PFSK-1 (cell line): ENCODE measurements around the gene SAMD4A.

ENCODE experiments used
- FOXP2 ChIP-seq: optimal IDR thresholded peaks from 2 replicates; pipeline ENCODE3; 2011; ENCODE audit warnings: borderline replicate concordance, control low read depth, inconsistent platforms; ENCODE audit not compliant: insufficient read depth; ENCODE audit errors: extremely low read length, extremely low read depth
- POLR2AphosphoS5 ChIP-seq: IDR thresholded peaks from 2 replicates; pipeline ENCODE4 v1.6.1; 2012; ENCODE audit warnings: low read depth, mild to moderate bottlenecking, control low read depth, low read length, moderate library complexity
- REST ChIP-seq, 2 experiments: IDR thresholded peaks; 2 replicates each; pipeline versions ENCODE4 v1.6.1 to v1.8.0; 2011 to 2012; ENCODE audit warnings: low read depth in 2 of 2, low read length in 2 of 2, control low read depth in 1 of 2, inconsistent platforms in 1 of 2, mild to moderate bottlenecking in 1 of 2, moderate library complexity in 1 of 2; ENCODE audit not compliant: insufficient read depth in 1 of 2
- SIN3A ChIP-seq: IDR thresholded peaks from 2 replicates; pipeline ENCODE4 v1.6.1; 2012; ENCODE audit warnings: mild to moderate bottlenecking, low read length, moderate library complexity, borderline replicate concordance; ENCODE audit not compliant: insufficient read depth
- TAF1 ChIP-seq: IDR thresholded peaks from 2 replicates; pipeline ENCODE4 v1.6.1; 2012; ENCODE audit warnings: low read length, control low read depth, borderline replicate concordance; ENCODE audit not compliant: insufficient read depth

Gene SAMD4A

GRCh38 chr14:54792288-54792687 is 225.4 kb downstream of the SAMD4A start:
- TF ChIP-seq FOXP2, result no peak
- no peak for TF ChIP-seq SIN3A
- TF ChIP-seq REST (IDR thresholded peaks at IDR 0.05; ENCODE audit: insufficient read depth in 1 of 2, low read depth in 2 of 2, low read length in 2 of 2), result no peak
- no peak for TF ChIP-seq TAF1
- TF ChIP-seq POLR2AphosphoS5, result no peak

- TF ChIP-seq POLR2AphosphoS5, result no peak
Measured at GRCh38 chr14:54794159-54794558, 227.2 kb downstream of the SAMD4A start.

GRCh38 chr14:54794796-54795195 is 227.9 kb downstream of the SAMD4A start:
- TF ChIP-seq POLR2AphosphoS5 (no peak), FOXP2 (no peak), TAF1 (no peak), SIN3A (no peak), REST (IDR thresholded peaks at IDR 0.05; ENCODE audit: insufficient read depth in 1 of 2, low read depth in 2 of 2, low read length in 2 of 2) (no peak)

- no peak for TF ChIP-seq FOXP2
- TF ChIP-seq REST (IDR thresholded peaks at IDR 0.05; ENCODE audit: insufficient read depth in 1 of 2, low read depth in 2 of 2, low read length in 2 of 2), result no peak
- TF ChIP-seq SIN3A, result no peak
- TF ChIP-seq POLR2AphosphoS5, result no peak
- TF ChIP-seq TAF1, result no peak
Measured at GRCh38 chr14:54796961-54797360, 230.0 kb downstream of the SAMD4A start.

- no peak for TF ChIP-seq POLR2AphosphoS5
- no peak for TF ChIP-seq TAF1
- TF ChIP-seq FOXP2, result no peak
- TF ChIP-seq REST (IDR thresholded peaks at IDR 0.05; ENCODE audit: insufficient read depth in 1 of 2, low read depth in 2 of 2, low read length in 2 of 2), result no peak
Measured at GRCh38 chr14:54797556-54797955, 230.6 kb downstream of the SAMD4A start.
